NOMO-1 treated with dmso at 0.1 percent for 144 hours (cell line): ENCODE measurements around the gene RIN3.

Experiments used
- DNase-seq: peaks from one replicate; lab custom pipeline; 2025; ENCODE audit not compliant: unreplicated experiment; lab: John Stamatoyannopoulos, UW

The RIN3 gene

GRCh38 chr14:92553438-92553837 lies 39.9 kb downstream of the RIN3 start:
- no peak for DNase-seq

- DNase-seq: no peak
These were observed 42.0 kb downstream of the RIN3 start for GRCh38 chr14:92555465-92556111.

GRCh38 chr14:92556255-92556741 lies 42.7 kb downstream of the RIN3 start:
- DNase-seq: no peak

DNA sequence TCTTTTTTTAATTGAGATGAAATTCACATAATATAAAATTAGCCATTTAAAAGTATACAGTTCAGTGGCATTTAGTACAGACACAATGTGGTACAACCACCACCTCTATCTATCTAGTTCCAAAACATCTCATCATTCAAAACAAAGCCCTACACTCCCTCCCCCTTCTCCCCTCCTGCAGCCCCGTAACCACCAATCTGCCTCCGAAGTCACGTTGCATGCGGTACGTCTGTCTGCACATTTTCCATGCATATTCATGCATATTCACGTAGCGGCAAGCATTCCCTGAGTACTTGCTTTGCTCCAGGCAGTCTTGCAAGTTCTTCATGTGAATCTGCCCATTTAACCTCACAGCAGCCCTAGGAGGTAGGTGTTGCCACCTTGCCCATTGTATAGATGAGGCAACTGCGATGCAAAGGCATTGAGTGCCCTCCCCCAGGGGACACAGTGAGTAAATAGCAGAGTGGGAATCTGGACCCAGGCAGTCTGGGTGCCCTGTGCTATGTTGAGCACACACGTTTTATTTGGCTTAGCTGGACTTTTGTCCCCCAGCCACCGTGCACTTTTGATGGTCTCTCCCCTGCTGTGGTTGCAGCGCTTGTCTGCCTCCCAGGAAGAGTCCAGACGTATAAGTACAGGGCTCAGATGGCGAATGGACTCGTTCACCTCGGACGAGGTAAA lies 43.4 kb downstream of the RIN3 start:
- DNase-seq: no peak

DNA sequence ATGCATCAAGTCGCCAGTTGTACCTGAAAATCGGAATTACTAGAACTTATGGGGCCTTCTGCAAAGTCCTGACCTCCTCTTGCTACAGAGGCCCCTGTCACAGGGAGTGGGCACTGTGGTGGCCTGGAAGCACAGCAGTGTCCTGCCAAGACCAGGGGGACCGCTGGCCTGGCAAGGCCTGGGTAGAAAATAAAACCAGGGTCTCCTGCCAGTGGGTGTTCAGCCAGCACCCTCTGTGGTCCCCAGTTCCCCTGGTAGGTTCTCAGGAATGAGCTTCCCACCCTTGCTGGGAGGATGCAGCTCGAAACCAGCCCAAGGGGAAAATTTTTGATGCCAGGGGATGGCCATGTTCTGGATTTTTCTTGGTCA lies 43.9 kb downstream of the RIN3 start:
- no peak for DNase-seq

- DNase-seq: no peak
These were observed 44.7 kb downstream of the RIN3 start for GRCh38 chr14:92558319-92558718.

GRCh38 chr14:92559486-92559885 lies 45.9 kb downstream of the RIN3 start:
- DNase-seq: no peak

DNA sequence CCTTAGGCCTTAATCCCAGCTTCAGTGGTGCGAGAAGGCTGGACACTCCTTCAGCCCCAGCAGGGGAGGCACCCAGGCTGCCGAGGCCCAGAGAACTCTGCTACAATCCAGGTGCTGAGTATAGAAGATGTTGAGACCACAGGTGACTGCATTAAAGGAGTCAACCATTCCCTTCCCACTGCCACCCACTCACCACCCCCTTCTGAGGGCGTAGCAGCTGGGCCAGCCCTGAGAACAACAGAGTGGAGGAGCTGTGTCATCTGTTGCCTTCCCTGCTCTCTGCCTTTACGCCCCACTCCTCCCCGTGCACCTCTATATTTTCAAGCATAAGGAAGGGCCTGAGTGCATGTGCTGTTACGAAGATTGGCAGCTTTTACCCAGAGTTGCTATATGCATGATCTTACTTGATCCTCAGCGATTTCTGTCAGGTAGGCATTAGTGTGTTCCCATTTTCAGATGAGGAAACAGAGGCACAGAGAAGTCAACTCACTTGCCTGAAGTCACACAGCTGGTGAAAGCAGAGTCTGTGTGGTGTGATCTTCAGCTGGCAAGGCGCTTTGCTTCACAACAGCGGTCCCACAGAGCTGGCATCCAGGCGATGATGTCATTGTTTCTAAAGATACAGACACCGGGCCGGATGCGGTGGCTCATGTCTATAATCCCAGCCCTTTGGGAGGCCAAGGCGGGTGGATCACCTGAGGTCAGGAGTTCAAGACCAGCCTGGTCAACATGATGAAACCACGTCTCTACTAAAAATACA lies 46.7 kb downstream of the RIN3 start:
- no peak for DNase-seq

DNA sequence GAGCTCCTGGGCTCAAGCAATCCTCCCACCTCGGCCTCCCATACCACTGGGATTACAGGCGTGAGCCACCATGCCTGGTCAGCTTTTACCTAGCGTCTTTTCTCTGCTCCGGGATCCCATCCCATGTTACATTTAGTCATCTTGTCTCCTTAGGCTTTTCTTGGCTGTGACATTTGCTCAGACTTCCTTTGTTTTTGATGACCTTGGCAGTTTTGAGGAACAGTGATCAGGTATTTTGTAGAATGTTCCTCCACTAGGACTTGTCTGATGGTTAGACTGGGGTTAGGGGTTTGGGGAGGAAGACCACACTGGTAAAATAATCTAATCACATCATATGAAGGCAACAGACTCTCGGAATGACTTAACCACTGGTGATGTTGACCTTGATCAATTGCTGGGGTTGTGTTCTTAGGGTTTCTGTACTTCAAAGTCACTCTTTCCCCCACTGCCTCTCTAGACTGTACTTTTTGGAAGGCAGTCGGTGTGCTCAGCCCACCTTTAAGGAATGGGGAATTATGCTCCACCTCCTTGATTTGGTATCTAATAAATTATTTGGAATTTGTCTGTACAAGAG lies 48.4 kb downstream of the RIN3 start:
- DNase-seq: no peak

GRCh38 chr14:92563359-92563758 lies 49.8 kb downstream of the RIN3 start:
- peak; percentile 61 for DNase-seq

DNA sequence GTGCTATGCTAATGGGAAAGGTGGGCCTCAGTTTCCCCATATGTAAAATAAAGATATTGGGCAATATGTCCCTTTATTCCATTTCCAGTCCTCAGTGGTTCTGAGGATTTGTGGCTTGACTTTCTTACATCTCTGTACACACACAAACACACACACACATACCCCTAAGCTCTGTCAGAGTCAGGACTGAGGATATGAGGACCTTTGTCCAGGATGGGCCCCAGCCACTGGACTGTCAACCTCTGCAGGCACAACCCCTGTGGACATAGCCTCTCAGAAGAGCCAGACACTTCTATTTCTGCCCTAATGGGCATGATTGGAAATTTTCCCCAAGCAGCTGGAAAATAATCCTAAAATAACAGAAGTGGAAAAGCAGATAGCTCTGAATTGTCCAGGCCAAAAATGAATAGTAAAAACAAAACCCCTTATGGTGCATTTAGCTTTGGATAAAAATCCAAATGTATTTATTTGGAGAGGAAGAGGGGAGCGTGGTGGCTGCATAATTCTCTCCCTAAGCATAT lies 50.2 kb downstream of the RIN3 start:
- no peak for DNase-seq

DNA sequence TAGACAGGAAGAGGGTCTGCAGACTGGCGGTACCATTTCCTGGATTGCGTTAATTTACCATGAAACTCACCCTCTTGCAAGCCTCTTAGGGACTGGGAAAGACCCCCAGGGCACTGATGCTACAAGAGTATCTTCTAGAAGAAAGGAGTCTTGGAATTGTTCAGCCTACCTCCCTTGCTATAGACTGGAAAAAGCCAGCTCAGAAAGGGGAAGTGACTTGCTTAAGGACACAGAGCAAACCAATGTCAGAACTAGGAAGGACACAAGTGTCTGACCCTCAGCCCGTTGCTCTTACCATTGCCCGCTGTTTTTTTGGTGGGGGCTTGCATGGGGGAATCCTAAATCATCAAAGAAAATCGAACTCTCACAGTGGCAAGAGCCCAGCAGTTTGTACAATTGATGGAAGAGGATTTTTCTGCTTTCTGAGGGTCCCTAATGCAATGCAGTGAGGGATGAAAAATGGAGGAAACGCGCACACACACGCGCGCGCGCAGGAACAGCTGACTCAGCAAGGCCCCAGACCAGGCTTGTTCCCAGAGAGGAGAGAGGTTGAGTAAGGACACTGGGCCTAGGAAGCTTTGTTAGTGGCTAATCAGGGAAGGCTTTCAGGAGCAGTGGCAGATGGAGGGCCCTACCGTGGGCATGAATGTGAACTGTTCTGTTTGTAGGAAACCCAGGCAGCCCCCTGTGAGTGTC lies 50.9 kb downstream of the RIN3 start:
- peak; percentile 57 for DNase-seq

- no peak for DNase-seq
These were observed 51.6 kb downstream of the RIN3 start for GRCh38 chr14:92565040-92565717.

GRCh38 chr14:92565718-92566115 lies 52.1 kb downstream of the RIN3 start:
- DNase-seq: no peak

DNA sequence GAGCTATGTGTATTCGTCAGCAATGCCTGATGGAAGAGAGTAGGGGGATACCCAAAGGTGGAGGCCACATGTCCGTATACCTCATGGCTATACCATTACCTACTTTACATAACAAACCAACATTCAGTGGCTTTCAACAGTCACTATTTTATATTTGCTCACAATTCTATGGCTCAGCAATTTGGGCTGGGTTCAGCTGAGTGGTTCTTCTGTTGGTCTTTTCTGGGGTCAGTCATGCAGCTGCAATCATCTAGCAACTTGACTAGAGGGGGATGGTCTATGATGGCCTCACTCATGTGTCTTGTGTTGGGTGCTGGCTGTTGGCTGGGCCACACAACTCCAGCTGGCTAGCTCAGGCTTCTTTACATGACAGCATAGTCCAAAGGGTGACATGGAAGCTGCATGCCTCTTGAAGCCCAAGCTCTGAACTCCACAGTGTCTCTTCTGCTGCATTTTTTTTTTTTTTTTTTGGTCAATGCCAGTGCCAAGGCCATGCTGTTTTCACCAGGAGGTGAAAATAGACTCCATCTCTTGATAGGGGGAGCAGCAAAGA lies 53.7 kb downstream of the RIN3 start:
- DNase-seq: no peak

- no peak for DNase-seq
These were observed 55.3 kb downstream of the RIN3 start for GRCh38 chr14:92568621-92569479.

- DNase-seq: no peak
These were observed 57.2 kb downstream of the RIN3 start for GRCh38 chr14:92570674-92571262.

- no peak for DNase-seq
These were observed 58.5 kb downstream of the RIN3 start for GRCh38 chr14:92572050-92572449.
